ENCODE data around the gene KATNBL1. TPM values are rescaled to one million over a fixed set of nuclear protein-coding genes. Genes with fewer than 3 reads are reported as not detected.

Gene KATNBL1
- total RNA-seq, 4 donors from 2014 or later, result 35.8 to 96.2 (median 74.3) TPM

GRCh38 chr15:34132881-34133280, 77.0 kb downstream of the KATNBL1 start:
- no peaks in the 10 kb centered on the region for H3K9me3 ChIP-seq
- no peak overlapping the region for H3K4me3 ChIP-seq
- intact Hi-C loops (cut with DNase I), result no loop called here
- H3K27ac ChIP-seq, result no peak overlapping the region
- no peak for TF ChIP-seq POLR2A (IDR thresholded peaks at IDR 0.05)
- TF ChIP-seq CTCF (IDR thresholded peaks at IDR 0.05), result no peak
- 94 to 100% methylated on average over 1 of the region's 1 CpG for WGBS, 2 donors
- H3K4me1 ChIP-seq, result no peaks in the 10 kb centered on the region
- H3K36me3 ChIP-seq, result peaks cover 0 to 3% (median 0%) of the 10 kb centered on the region in 3 donors
- no peak for DNase-seq
- H3K27me3 ChIP-seq, result no peaks in the 10 kb centered on the region

GRCh38 chr15:34128898-34129297, 81.0 kb downstream of the KATNBL1 start:
- Histone ChIP-seq H3K27me3 (no peaks in the 10 kb centered on the region), H3K36me3 (no peaks in the 10 kb centered on the region), H3K4me3 (no peak overlapping the region), H3K27ac (no peak overlapping the region), H3K9me3 (no peaks in the 10 kb centered on the region), H3K4me1 (no peaks in the 10 kb centered on the region)
- no peak for DNase-seq
- 47 to 50% methylated on average over 2 of the region's 2 CpGs for WGBS, 2 donors
- no peak for TF ChIP-seq CTCF (IDR thresholded peaks at IDR 0.05)
- intact Hi-C loops (cut with DNase I), result no loop called here

- DNase-seq, result no peak
- Histone ChIP-seq H3K27me3 (no peaks in the 10 kb centered on the region), H3K36me3 (no peaks in the 10 kb centered on the region), H3K27ac (no peak overlapping the region), H3K9me3 (no peaks in the 10 kb centered on the region), H3K4me1 (no peaks in the 10 kb centered on the region), H3K4me3 (no peak overlapping the region)
- TF ChIP-seq CTCF (IDR thresholded peaks at IDR 0.05), result no peak
- intact Hi-C loops (cut with DNase I), result no loop called here
Measured at GRCh38 chr15:34126522-34126921, 83.4 kb downstream of the KATNBL1 start.

- H3K4me1 ChIP-seq, result no peaks in the 10 kb centered on the region
- DNase-seq, result no peak
- no peak overlapping the region for H3K4me3 ChIP-seq
- intact Hi-C loops (cut with DNase I), result no loop called here
- no peak overlapping the region for H3K27ac ChIP-seq
- no peaks in the 10 kb centered on the region for H3K9me3 ChIP-seq
- H3K27me3 ChIP-seq, result no peaks in the 10 kb centered on the region
- no peaks in the 10 kb centered on the region for H3K36me3 ChIP-seq
- WGBS, 2 donors, result 54% methylated on average over 1 of the region's 1 CpG
- TF ChIP-seq CTCF (IDR thresholded peaks at IDR 0.05), result no peak
- no peak for TF ChIP-seq POLR2A (IDR thresholded peaks at IDR 0.05)
Measured at GRCh38 chr15:34125945-34126344, 84.0 kb downstream of the KATNBL1 start.

- no peak for DNase-seq
Measured at GRCh38 chr15:34124651-34125050, 85.2 kb downstream of the KATNBL1 start.

More at GRCh38 chr15:34124651-34125050, 85.2 kb downstream of the KATNBL1 start:
- intact Hi-C loops (cut with DNase I), result no loop called here
- Histone ChIP-seq H3K9me3 (no peaks in the 10 kb centered on the region), H3K4me3 (no peak overlapping the region), H3K27me3 (no peaks in the 10 kb centered on the region), H3K4me1 (no peaks in the 10 kb centered on the region), H3K36me3 (no peaks in the 10 kb centered on the region), H3K27ac (no peak overlapping the region)
- TF ChIP-seq POLR2A (IDR thresholded peaks at IDR 0.05) (no peak), CTCF (IDR thresholded peaks at IDR 0.05) (no peak)
- 69 to 83% methylated on average over 4 of the region's 4 CpGs for WGBS, 2 donors

All from esophagus squamous epithelium (tissue), 5 donors.